Stimulated activated CD4-positive, alpha-beta T cell treated with anti-CD3 and anti-CD28 coated beads, TNF-alpha, amount 100 ng/mL, for 24 hours (primary cell): ENCODE data around the gene MOSPD3.

Source experiments
- DNase-seq, 3 experiments: peaks; one replicate each; pipeline ENCODE4 v3.0.0-alpha.2; 2020; ENCODE audit warnings: low read depth in 3 of 3

The MOSPD3 gene

GRCh38 chr7:100575746-100576383, 36.5 kb upstream of the MOSPD3 start:
- DNase-seq: no peak

GRCh38 chr7:100576384-100576993, 35.9 kb upstream of the MOSPD3 start:
- no peak for DNase-seq

- no peak for DNase-seq
These were observed 35.2 kb upstream of the MOSPD3 start for GRCh38 chr7:100577103-100577502.

- no peak for DNase-seq
These were observed 34.8 kb upstream of the MOSPD3 start for GRCh38 chr7:100577507-100577906.

GRCh38 chr7:100578246-100579183, 33.8 kb upstream of the MOSPD3 start:
- no peak for DNase-seq

GRCh38 chr7:100580466-100581283, 31.7 kb upstream of the MOSPD3 start:
- no peak for DNase-seq

- DNase-seq: no peak
These were observed 30.2 kb upstream of the MOSPD3 start for GRCh38 chr7:100582041-100582579.

GRCh38 chr7:100582650-100583049, 29.7 kb upstream of the MOSPD3 start:
- DNase-seq: no peak

GRCh38 chr7:100583132-100584053, 28.9 kb upstream of the MOSPD3 start:
- DNase-seq: peak in 1 of 3 experiments; percentile 78

- no peak for DNase-seq
These were observed 28.2 kb upstream of the MOSPD3 start for GRCh38 chr7:100584054-100584682.

- no peak for DNase-seq
These were observed 27.4 kb upstream of the MOSPD3 start for GRCh38 chr7:100584683-100585510.

GRCh38 chr7:100585511-100586265, 26.7 kb upstream of the MOSPD3 start, which contains the start of gene LRCH4:
Gene LRCH4 (minus strand): TSS chr7:100586129. CDS start chr7:100586100, 29 bp downstream.
- peak in 1 of 3 experiments; percentile 56 for DNase-seq

GRCh38 chr7:100586266-100587025, 25.9 kb upstream of the MOSPD3 start, which contains the start of gene FBXO24:
Gene FBXO24 (plus strand): TSS chr7:100586328. CDS start chr7:100586626, 298 bp downstream.
- peak; percentile 98 to 99 (median 99) for DNase-seq

GRCh38 chr7:100588438-100588837, 23.9 kb upstream of the MOSPD3 start:
- no peak for DNase-seq

- DNase-seq: no peak
These were observed 22.9 kb upstream of the MOSPD3 start for GRCh38 chr7:100589341-100589947.

GRCh38 chr7:100590077-100590737, 22.1 kb upstream of the MOSPD3 start:
- no peak for DNase-seq
